Right lobe of liver (tissue), 6 donors: Measurements from ENCODE around the gene PAPLN. TPM values are rescaled to one million over a fixed set of nuclear protein-coding genes. Genes with fewer than 3 reads are reported as not detected.

Experiments
- ATAC-seq, 4 donors: fragments of 200-7000 bp; cut with Tn5 transposase; one replicate each; pipeline ENCODE4 v1.9.1; 2020; ENCODE audit warnings: mild to moderate bottlenecking in 4 of 4, moderate library complexity in 4 of 4
- DNase-seq, 3 donors: peaks; one replicate each; pipeline ENCODE4 v3.0.0-alpha.2; 2020
- H3K27ac ChIP-seq, 3 donors: fragments of 200-600 bp; one replicate each; pipeline ENCODE4 v1.8.0; 2022
- H3K27me3 ChIP-seq, 2 donors: fragments of 200-600 bp; one replicate each; pipeline ENCODE4 v1.8.0; 2022
- H3K36me3 ChIP-seq, 4 donors: fragments of 200-600 bp; sonication (generic) in 1 of 4; one replicate each; pipeline versions ENCODE4 v1.5.1 to v1.8.0; 2017 to 2022; ENCODE audit warnings: control low read depth in 1 of 4
- H3K4me1 ChIP-seq, 4 donors: fragments of 200-600 bp; sonication (generic) in 1 of 4; one replicate each; pipeline versions ENCODE4 v1.5.1 to v1.8.0; 2017 to 2022; ENCODE audit warnings: control low read depth in 1 of 4
- H3K4me3 ChIP-seq, 3 donors: fragments of 200-600 bp; one replicate each; pipeline ENCODE4 v1.8.0; 2022
- H3K9me3 ChIP-seq, 4 donors: fragments of 200-600 bp; sonication (generic) in 1 of 4; one replicate each; pipeline versions ENCODE4 v1.5.1 to v1.8.0; 2017 to 2022; ENCODE audit warnings: control low read depth in 1 of 4
- CTCF ChIP-seq, 4 donors: fragments of 200-600 bp in 3 of 4; fragments of 450-650 bp in 1 of 4; IDR thresholded peaks; one replicate each; pipeline versions ENCODE4 v1.5.1 to v1.8.0; 2016 to 2022; ENCODE audit warnings: antibody characterized with exemption in 4 of 4, mild to moderate bottlenecking in 2 of 4
- POLR2A ChIP-seq: fragments of 450-650 bp; IDR thresholded peaks from one replicate; pipeline ENCODE4 v1.6.1; 2017; ENCODE audit warnings: antibody characterized with exemption, mild to moderate bottlenecking
- WGBS: methylation state at CpG from one replicate; pipeline ENCODE4 v1.1.6; 2018; ENCODE audit warnings: low coverage, low lambda C conversion rate; ENCODE audit not compliant: insufficient coverage; ENCODE audit errors: missing lambda C conversion rate; 5-methylcytosine and 5-hydroxymethylcytosine counted together
- intact Hi-C, 2 donors: fragments of 100-400 bp; cut with DNase I; formaldehyde crosslinking; loops; one replicate each; pipeline versions ENCODE4 v1.11.2 to v1.14.1; 2022
- total RNA-seq, 6 experiments: library from RNA; depleted of rRNA in 2 of 6; stranded (reverse); fragments of >200 nt in 2 of 6; fragmentation: NEBNext Ultra II Directional in 3 of 6; extraction: Animal tissue kit (Norgen Biotek cat#: 25700) in 3 of 6; gene quantifications; one replicate each; pipeline versions ENCODE4 v1.1.0 to v1.2.4, GENCODE V29; 2016 to 2023
- donor health status: DM: no; HTN: yes; CAD: no.
- donor health status: DM: no; HTN: no; CAD: no.
- donor health status: DM: no; HTN: no; CAD: no.
- donor health status: DM: no; HTN: yes; CAD: no.
- donor health status: DM: no; HTN: yes; CAD: no.

The PAPLN gene
- total RNA-seq, 6 experiments from 2014 or later = 0.86 to 3.2 (median 1.2) TPM

- Histone ChIP-seq H3K4me1 (peaks cover 0 to 2% (median 0%) of the 10 kb centered on the region in 4 donors), H3K4me3 (no peak overlapping the region), H3K9me3 (no peaks in the 10 kb centered on the region), H3K27ac (no peak overlapping the region), H3K36me3 (peaks cover 0 to 49% (median 17%) of the 10 kb centered on the region in 4 donors), H3K27me3 (no peaks in the 10 kb centered on the region)
- no peak for DNase-seq
- ATAC-seq = no peak
- intact Hi-C loops = no loop called here
- TF ChIP-seq POLR2A = no peak
- TF ChIP-seq CTCF (IDR thresholded peaks at IDR 0.05) = no peak
- WGBS = 52% methylated on average over 3 of the region's 3 CpGs
These were observed 52.0 kb downstream of the PAPLN start for GRCh38 chr14:73289308-73289707.

GRCh38 chr14:73289729-73290128, 52.4 kb downstream of the PAPLN start:
- no peaks in the 10 kb centered on the region for H3K9me3 ChIP-seq
- no peak for TF ChIP-seq CTCF (IDR thresholded peaks at IDR 0.05)
- TF ChIP-seq POLR2A = no peak
- no peak for ATAC-seq
- H3K4me3 ChIP-seq = no peak overlapping the region
- H3K27ac ChIP-seq = no peak overlapping the region
- no peak for DNase-seq
- H3K27me3 ChIP-seq = no peaks in the 10 kb centered on the region
- intact Hi-C loops = loop anchor here (10.0 kb wide), 1 partner anchor 185 kb away; no protein-coding TSS in a partner anchor
- H3K36me3 ChIP-seq = peaks cover 0 to 45% (median 15%) of the 10 kb centered on the region in 4 donors
- WGBS = 67% methylated on average over 3 of the region's 3 CpGs
- H3K4me1 ChIP-seq = peaks cover 0 to 2% (median 0%) of the 10 kb centered on the region in 4 donors

GRCh38 chr14:73290279-73290678, 53.0 kb downstream of the PAPLN start:
- Histone ChIP-seq H3K4me1 (peaks cover 0 to 3% (median 1%) of the 10 kb centered on the region in 4 donors), H3K27me3 (no peaks in the 10 kb centered on the region), H3K4me3 (no peak overlapping the region), H3K9me3 (no peaks in the 10 kb centered on the region), H3K27ac (no peak overlapping the region), H3K36me3 (peaks cover 0 to 39% (median 13%) of the 10 kb centered on the region in 4 donors)
- TF ChIP-seq POLR2A (no peak), CTCF (IDR thresholded peaks at IDR 0.05) (no peak)
- WGBS = 54% methylated on average over 4 of the region's 4 CpGs
- DNase-seq = no peak
- intact Hi-C loops = loop anchor here (10.0 kb wide), 1 partner anchor 185 kb away; no protein-coding TSS in a partner anchor
- no peak for ATAC-seq

GRCh38 chr14:73293782-73294781, 56.8 kb downstream of the PAPLN start:
- DNase-seq (no peak), ATAC-seq (no peak)
- H3K27ac ChIP-seq = no peak overlapping the region
- no peak overlapping the region for H3K4me3 ChIP-seq
- peaks cover 0 to 18% (median 6%) of the 10 kb centered on the region in 4 donors for H3K36me3 ChIP-seq
- peaks cover 0 to 19% (median 9%) of the 10 kb centered on the region in 4 donors for H3K4me1 ChIP-seq
- H3K27me3 ChIP-seq = no peaks in the 10 kb centered on the region
- H3K9me3 ChIP-seq = no peaks in the 10 kb centered on the region
- TF ChIP-seq POLR2A = no peak
- no peak for TF ChIP-seq CTCF (IDR thresholded peaks at IDR 0.05)
- intact Hi-C loops = loop anchor here (10.0 kb wide), 1 partner anchor 181 kb away; no protein-coding TSS in a partner anchor
- WGBS = 84% methylated on average over 11 of the region's 12 CpGs
